Nephron (organoid): Measurements from ENCODE around the gene GTF2H4.
"Not testable (repeated sequence)": the region's sequence is repeated elsewhere in the genome, so short reads cannot be mapped to it uniquely, and the experiment has no call there.

Source experiments
- H3K27ac Mint-ChIP-seq, 3 experiments: 2 replicates each; pipeline ENCODE4 v1.8.0; 2020; ENCODE audit warnings: mixed read lengths in 3 of 3, mild to moderate bottlenecking in 2 of 3, moderate library complexity in 1 of 3
- H3K27me3 Mint-ChIP-seq: 2 replicates; pipeline ENCODE4 v1.8.0; 2021; ENCODE audit warnings: low read depth, mild to moderate bottlenecking, moderate library complexity, mixed read lengths
- H3K36me3 Mint-ChIP-seq: 2 replicates; pipeline ENCODE4 v1.8.0; 2020; ENCODE audit warnings: low read depth, mixed read lengths
- H3K4me1 Mint-ChIP-seq: 2 replicates; pipeline ENCODE4 v1.8.0; 2020; ENCODE audit warnings: mixed read lengths
- H3K4me3 Mint-ChIP-seq, 3 experiments: 2 replicates each; pipeline ENCODE4 v1.8.0; 2020; ENCODE audit warnings: mild to moderate bottlenecking in 3 of 3, mixed read lengths in 3 of 3, moderate library complexity in 2 of 3
- H3K9me3 Mint-ChIP-seq: 2 replicates; pipeline ENCODE4 v1.8.0; 2020; ENCODE audit warnings: mixed read lengths
- TF ChIP-seq, protein P1 (sequence below), 3 experiments: fragments of 200-600 bp; sonication (generic); IDR thresholded peaks; one replicate each; pipeline ENCODE4 v1.5.0; 2021; ENCODE audit warnings: antibody characterized with exemption in 3 of 3; ENCODE audit not compliant: unreplicated experiment in 3 of 3

The GTF2H4 gene

DNA sequence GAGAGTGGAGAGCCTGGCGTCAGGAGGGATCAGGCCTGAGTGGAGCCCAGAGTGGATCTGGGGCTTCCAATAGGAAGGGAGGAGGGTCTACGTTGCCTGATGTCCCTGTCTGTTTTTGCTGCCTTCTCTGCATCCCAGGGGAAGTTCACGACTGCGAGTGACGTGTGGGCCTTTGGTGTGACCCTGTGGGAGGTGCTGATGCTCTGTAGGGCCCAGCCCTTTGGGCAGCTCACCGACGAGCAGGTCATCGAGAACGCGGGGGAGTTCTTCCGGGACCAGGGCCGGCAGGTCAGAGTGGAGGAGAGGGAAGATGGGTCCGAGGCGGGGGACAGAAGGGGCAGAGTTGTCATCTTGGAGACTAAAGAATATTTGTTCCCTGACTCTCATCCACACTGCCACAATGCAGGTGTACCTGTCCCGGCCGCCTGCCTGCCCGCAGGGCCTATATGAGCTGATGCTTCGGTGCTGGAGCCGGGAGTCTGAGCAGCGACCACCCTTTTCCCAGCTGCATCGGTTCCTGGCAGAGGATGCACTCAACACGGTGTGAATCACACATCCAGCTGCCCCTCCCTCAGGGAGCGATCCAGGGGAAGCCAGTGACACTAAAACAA is 9.2 kb upstream of the GTF2H4 start:
- H3K4me3 Mint-ChIP-seq, result no peak overlapping the region
- H3K9me3 Mint-ChIP-seq, result no peaks in the 10 kb centered on the region
- TF ChIP-seq, protein P1, sequence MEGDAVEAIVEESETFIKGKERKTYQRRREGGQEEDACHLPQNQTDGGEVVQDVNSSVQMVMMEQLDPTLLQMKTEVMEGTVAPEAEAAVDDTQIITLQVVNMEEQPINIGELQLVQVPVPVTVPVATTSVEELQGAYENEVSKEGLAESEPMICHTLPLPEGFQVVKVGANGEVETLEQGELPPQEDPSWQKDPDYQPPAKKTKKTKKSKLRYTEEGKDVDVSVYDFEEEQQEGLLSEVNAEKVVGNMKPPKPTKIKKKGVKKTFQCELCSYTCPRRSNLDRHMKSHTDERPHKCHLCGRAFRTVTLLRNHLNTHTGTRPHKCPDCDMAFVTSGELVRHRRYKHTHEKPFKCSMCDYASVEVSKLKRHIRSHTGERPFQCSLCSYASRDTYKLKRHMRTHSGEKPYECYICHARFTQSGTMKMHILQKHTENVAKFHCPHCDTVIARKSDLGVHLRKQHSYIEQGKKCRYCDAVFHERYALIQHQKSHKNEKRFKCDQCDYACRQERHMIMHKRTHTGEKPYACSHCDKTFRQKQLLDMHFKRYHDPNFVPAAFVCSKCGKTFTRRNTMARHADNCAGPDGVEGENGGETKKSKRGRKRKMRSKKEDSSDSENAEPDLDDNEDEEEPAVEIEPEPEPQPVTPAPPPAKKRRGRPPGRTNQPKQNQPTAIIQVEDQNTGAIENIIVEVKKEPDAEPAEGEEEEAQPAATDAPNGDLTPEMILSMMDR (IDR thresholded peaks at IDR 0.05; ENCODE audit: unreplicated experiment in 3 of 3), result no peak
- H3K27me3 Mint-ChIP-seq, result no peaks in the 10 kb centered on the region
- H3K36me3 Mint-ChIP-seq, result peaks cover 47% of the 10 kb centered on the region
- H3K4me1 Mint-ChIP-seq, result peaks cover 4% of the 10 kb centered on the region
- no peak overlapping the region for H3K27ac Mint-ChIP-seq

DNA sequence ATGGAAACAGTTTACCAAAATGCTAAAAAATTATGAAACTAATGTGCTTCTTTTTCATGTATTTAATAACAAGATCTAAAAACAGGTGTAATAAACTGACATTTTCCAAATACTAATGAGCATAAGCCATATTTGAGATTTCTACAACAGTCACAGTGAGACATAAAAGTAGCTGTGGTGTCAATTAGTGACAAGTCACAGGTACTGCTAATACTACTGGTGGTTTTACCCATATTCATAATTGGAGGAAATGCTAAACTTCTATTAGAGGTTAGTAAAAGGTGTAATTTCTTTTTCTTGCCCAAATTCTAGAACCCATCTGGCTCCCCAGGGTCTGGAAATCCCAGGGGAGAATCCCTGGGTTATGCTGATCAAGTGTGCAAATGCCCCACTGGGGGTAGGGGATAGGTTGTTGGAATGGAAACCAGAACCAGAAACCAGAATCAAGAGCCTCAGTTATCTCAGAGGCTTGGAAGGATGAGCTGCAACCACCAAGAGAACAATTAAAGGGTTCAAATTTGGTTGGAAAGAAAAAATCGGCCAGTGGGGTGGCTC is 7.1 kb upstream of the GTF2H4 start:
- Mint-ChIP-seq H3K4me3 (no peak overlapping the region), H3K36me3 (peaks cover 29% of the 10 kb centered on the region), H3K4me1 (no peaks in the 10 kb centered on the region), H3K27ac (no peak overlapping the region), H3K27me3 (no peaks in the 10 kb centered on the region), H3K9me3 (no peaks in the 10 kb centered on the region)
- TF ChIP-seq, protein P1 (IDR thresholded peaks at IDR 0.05; ENCODE audit: unreplicated experiment in 3 of 3), result no peak

- TF ChIP-seq, protein P1 (IDR thresholded peaks at IDR 0.05; ENCODE audit: unreplicated experiment in 3 of 3), result no peak
- H3K9me3 Mint-ChIP-seq, result no peaks in the 10 kb centered on the region
- no peak overlapping the region for H3K4me3 Mint-ChIP-seq
- no peaks in the 10 kb centered on the region for H3K27me3 Mint-ChIP-seq
- no peaks in the 10 kb centered on the region for H3K4me1 Mint-ChIP-seq
- H3K27ac Mint-ChIP-seq, result no peak overlapping the region
- peaks cover 26% of the 10 kb centered on the region for H3K36me3 Mint-ChIP-seq
Measured at GRCh38 chr6:30901436-30901835, 6.6 kb upstream of the GTF2H4 start.

- not testable (repeated sequence) for H3K4me3 Mint-ChIP-seq, H3K27ac Mint-ChIP-seq, H3K27me3 Mint-ChIP-seq, H3K9me3 Mint-ChIP-seq, H3K4me1 Mint-ChIP-seq
- peaks cover 22% of the 10 kb centered on the region for H3K36me3 Mint-ChIP-seq
Measured at GRCh38 chr6:30902196-30902595, 5.8 kb upstream of the GTF2H4 start.

DNA sequence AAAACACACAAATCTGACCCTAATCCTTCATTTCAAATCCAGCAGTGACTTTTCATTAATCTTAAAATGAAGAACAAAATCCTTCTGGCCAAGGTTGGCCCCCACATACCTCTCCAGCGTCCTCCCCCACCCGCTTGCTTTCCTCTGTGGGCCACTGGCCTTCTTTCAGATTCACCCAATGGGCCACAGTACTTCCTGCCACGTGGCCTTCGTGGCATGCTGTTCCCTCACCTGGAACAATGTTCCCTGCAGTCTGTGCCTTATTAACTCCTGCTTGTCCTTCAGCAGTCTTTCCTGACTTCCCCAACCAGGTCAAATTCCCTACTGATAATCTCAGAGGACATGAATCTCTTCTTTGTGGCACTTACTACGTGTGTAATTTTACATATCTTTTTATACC is 5.3 kb upstream of the GTF2H4 start:
- Mint-ChIP-seq H3K27me3 (no peaks in the 10 kb centered on the region), H3K4me3 (no peak overlapping the region), H3K36me3 (peaks cover 22% of the 10 kb centered on the region), H3K4me1 (peaks cover under 1% of the 10 kb centered on the region), H3K27ac (no peak overlapping the region), H3K9me3 (no peaks in the 10 kb centered on the region)
- TF ChIP-seq, protein P1 (IDR thresholded peaks at IDR 0.05; ENCODE audit: unreplicated experiment in 3 of 3), result no peak

- Mint-ChIP-seq H3K27ac (no peak overlapping the region), H3K4me1 (peaks cover 6% of the 10 kb centered on the region), H3K9me3 (no peaks in the 10 kb centered on the region), H3K4me3 (no peak overlapping the region), H3K36me3 (peaks cover 17% of the 10 kb centered on the region), H3K27me3 (no peaks in the 10 kb centered on the region)
- TF ChIP-seq, protein P1 (IDR thresholded peaks at IDR 0.05; ENCODE audit: unreplicated experiment in 3 of 3), result no peak
Measured at GRCh38 chr6:30903236-30903635, 4.8 kb upstream of the GTF2H4 start.

DNA sequence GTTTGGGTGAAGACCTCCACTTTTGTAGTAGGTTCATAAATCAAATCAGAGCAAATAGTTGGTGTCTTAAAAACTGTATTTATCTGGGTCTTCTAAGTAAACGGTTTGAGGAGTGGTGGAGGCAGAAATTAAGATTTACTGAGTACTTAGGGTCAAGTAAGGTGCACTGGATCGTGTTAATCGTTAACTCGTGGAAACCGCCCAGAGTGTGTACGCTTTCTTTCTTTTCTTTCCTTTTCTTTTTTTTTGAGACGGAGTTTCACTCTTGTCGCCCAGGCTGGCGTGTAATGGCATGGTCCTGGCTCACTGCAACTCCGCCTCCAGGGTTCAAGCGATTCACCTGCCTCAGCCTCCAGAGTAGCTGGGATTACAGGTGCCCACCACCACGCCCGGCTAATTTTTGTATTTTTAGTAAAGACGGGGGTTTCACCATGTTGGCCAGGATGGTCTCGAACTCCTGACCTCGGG is 683 bp upstream of the GTF2H4 start:
- not testable (repeated sequence) for H3K9me3 Mint-ChIP-seq

More for the DNA sequence above, 683 bp upstream of the GTF2H4 start:
- peaks cover 19% of the 10 kb centered on the region for H3K4me1 Mint-ChIP-seq
- not testable (repeated sequence) for H3K27me3 Mint-ChIP-seq
- peak overlapping the region; percentile 43 to 86 (median 84) for H3K27ac Mint-ChIP-seq
- H3K36me3 Mint-ChIP-seq, result peaks cover 23% of the 10 kb centered on the region
- peak overlapping the region; percentile 82 to 100 (median 99) for H3K4me3 Mint-ChIP-seq
